Transverse colon (tissue), 4 donors: ENCODE data around the gene DOCK9.

Experiments
- POLR2AphosphoS5 ChIP-seq, 3 donors: sonication (generic); formaldehyde crosslinking; IDR thresholded peaks; one replicate each; pipeline ENCODE4 v1.6.1; 2016; ENCODE audit warnings: antibody characterized with exemption in 3 of 3
- TF ChIP-seq, protein P1 (sequence below), 5 experiments: fragments of 200-600 bp in 3 of 5; fragments of 450-650 bp in 2 of 5; sonication (generic) in 3 of 5; IDR thresholded peaks; 1 replicate in 2 of 5; 2 replicates in 3 of 5; pipeline ENCODE4 v1.5.1; 2016 to 2017; ENCODE audit warnings: antibody characterized with exemption in 5 of 5, inconsistent platforms in 3 of 5, mild to moderate bottlenecking in 2 of 5, moderate library complexity in 1 of 5

GRCh38 chr13:98923641-98924397 lies 54.0 kb downstream of the DOCK9 start:
- TF ChIP-seq, protein P1, sequence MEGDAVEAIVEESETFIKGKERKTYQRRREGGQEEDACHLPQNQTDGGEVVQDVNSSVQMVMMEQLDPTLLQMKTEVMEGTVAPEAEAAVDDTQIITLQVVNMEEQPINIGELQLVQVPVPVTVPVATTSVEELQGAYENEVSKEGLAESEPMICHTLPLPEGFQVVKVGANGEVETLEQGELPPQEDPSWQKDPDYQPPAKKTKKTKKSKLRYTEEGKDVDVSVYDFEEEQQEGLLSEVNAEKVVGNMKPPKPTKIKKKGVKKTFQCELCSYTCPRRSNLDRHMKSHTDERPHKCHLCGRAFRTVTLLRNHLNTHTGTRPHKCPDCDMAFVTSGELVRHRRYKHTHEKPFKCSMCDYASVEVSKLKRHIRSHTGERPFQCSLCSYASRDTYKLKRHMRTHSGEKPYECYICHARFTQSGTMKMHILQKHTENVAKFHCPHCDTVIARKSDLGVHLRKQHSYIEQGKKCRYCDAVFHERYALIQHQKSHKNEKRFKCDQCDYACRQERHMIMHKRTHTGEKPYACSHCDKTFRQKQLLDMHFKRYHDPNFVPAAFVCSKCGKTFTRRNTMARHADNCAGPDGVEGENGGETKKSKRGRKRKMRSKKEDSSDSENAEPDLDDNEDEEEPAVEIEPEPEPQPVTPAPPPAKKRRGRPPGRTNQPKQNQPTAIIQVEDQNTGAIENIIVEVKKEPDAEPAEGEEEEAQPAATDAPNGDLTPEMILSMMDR (IDR thresholded peaks at IDR 0.05): no peak
- TF ChIP-seq POLR2AphosphoS5 (IDR thresholded peaks at IDR 0.05): no peak
